ENCODE data around the gene GEN1. TPM values are rescaled to one million over a fixed set of nuclear protein-coding genes. Genes with fewer than 3 reads are reported as not detected.

The GEN1 gene
- total RNA-seq, 1 experiment from 2014 or later: 8.3 TPM

DNA sequence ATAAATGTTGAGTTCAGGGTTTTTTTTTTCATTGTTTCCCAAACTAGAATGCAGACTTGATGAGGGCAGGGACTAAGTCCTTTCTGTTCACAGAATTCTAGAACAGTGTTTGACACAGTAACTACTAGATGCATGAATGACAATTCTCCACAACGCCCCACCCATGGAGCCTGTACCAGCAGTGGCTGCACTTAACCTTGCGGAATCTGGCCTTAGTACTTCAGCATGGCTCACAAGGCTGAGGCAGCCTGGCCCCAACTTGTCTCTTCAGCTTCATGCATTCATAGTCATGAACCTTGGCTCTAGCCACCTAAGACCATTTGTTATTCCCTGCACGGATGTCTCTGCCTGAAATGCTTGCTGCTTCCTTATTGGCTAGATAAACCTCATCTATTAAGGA is 32.8 kb downstream of the GEN1 start:
- DNase-seq: no peak
- Histone ChIP-seq H3K4me3 (no peak overlapping the region), H3K27me3 (no peaks in the 10 kb centered on the region), H3K36me3 (peaks cover 6% of the 10 kb centered on the region), H3K9me3 (no peaks in the 10 kb centered on the region)

DNA sequence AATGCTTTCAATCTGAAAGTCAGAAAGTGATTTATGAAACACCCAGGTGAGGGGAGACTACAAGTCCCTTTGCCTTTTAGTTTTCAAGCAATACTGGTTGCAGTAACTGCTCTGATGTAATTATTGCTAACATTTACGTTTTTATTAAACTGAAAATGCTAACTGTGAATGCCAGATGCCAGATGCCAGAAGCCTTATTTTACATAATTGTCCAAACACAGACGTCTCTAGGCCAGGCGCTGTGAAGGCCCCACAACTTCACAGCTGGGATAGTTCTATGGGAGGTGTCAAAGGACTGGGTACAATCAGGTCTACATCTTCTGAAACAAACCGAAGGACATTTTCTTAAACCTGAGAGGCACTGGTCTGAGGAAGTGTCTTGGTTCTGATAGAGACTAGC is 34.8 kb downstream of the GEN1 start:
- no peak for DNase-seq
- Histone ChIP-seq H3K27me3 (no peaks in the 10 kb centered on the region), H3K36me3 (peaks cover 3% of the 10 kb centered on the region; the same call in 1 of the 2 replicates), H3K4me3 (no peak overlapping the region), H3K9me3 (no peaks in the 10 kb centered on the region)

GRCh38 chr2:17790536-17790935 is 36.6 kb downstream of the GEN1 start:
- Histone ChIP-seq H3K27me3 (no peaks in the 10 kb centered on the region), H3K4me3 (no peak overlapping the region), H3K9me3 (no peaks in the 10 kb centered on the region), H3K36me3 (no peaks in the 10 kb centered on the region)
- no peak for DNase-seq

DNA sequence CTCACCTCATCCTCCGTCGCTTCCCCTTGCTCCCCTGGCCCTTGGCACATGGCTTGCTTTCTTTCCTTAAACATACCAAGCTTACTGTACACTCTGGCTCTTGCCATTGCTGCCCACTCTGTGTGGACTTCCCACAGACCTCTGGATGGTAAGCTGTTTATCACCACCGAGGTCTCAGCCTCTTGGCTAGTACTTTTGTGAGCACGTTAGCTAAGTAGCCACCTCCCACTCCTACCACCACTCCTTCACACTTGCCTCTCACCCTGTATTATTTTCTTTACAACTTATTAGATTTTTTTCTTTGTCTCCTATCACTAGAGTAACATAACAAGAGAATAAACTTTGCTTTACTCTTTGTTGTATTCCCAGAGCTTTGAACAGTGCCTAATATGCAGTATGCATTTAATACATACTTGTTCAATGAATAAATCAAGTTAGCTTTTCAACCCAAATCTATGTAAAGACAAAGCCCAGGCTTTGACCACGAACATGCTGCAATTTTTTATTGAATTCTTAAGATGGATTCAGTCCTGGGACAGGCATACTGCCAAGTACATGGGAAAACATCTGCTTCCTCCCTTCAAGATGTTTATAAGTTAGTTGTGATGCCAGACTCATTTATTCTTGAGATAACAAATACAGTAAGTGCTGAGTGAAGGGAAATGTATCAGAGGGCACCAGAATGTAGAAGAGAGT is 37.3 kb downstream of the GEN1 start:
- Histone ChIP-seq H3K27me3 (no peaks in the 10 kb centered on the region), H3K9me3 (no peaks in the 10 kb centered on the region), H3K36me3 (no peaks in the 10 kb centered on the region), H3K4me3 (no peak overlapping the region)
- no peak for DNase-seq

DNA sequence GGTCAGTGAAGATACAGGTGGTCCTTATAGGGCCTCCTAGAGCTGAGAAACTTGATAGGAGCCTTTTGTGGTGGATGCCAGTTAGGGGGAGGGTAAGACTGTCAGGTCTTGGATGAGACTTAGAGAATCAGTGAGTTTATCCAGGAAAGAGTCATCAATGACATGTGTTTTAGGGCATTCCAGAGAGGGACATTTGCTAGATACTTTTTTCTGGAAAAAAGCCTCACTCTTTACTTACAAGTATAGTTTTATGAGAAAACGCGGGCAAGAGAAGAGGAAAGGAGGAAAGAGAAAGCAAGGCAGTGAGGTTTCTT is 37.8 kb downstream of the GEN1 start:
- Histone ChIP-seq H3K4me3 (no peak overlapping the region), H3K36me3 (no peaks in the 10 kb centered on the region), H3K9me3 (no peaks in the 10 kb centered on the region), H3K27me3 (no peaks in the 10 kb centered on the region)
- no peak for DNase-seq

GRCh38 chr2:17792515-17792914 is 38.6 kb downstream of the GEN1 start:
- no peaks in the 10 kb centered on the region for H3K27me3 ChIP-seq
- H3K4me3 ChIP-seq: no peak overlapping the region
- no peak for DNase-seq
- H3K36me3 ChIP-seq: no peaks in the 10 kb centered on the region
- no peaks in the 10 kb centered on the region for H3K9me3 ChIP-seq

GRCh38 chr2:17793296-17793695 is 39.4 kb downstream of the GEN1 start:
- Histone ChIP-seq H3K4me3 (no peak overlapping the region), H3K9me3 (no peaks in the 10 kb centered on the region), H3K27me3 (no peaks in the 10 kb centered on the region), H3K36me3 (no peaks in the 10 kb centered on the region)
- no peak for DNase-seq

DNA sequence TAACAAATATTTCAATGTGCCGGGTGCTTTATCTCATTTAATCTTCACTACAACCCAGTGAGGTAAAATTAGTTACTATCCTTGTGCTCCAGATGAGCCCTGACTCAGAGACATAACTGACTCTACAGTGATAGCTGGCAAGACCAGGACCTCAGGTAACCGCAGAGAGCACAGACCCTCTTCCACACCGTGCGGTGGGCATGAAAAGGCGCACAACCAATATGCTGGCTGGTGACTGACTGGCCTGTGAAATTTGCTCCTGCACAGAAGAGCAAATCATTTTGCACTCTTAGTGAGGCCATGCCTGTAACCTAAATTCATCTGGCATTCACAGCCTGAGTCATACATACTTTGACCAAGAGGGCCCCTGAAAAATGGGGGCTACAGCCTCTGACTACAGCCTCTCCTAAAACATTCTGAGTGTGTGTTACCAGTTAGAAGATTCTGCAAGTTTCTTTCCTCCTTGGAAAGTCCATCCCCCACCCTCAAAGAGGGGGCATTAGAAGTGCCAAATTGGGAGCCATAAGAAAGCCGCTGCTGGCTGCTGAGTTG is 39.9 kb downstream of the GEN1 start:
- Histone ChIP-seq H3K4me3 (no peak overlapping the region), H3K27me3 (no peaks in the 10 kb centered on the region), H3K9me3 (no peaks in the 10 kb centered on the region), H3K36me3 (no peaks in the 10 kb centered on the region)
- no peak for DNase-seq

DNA sequence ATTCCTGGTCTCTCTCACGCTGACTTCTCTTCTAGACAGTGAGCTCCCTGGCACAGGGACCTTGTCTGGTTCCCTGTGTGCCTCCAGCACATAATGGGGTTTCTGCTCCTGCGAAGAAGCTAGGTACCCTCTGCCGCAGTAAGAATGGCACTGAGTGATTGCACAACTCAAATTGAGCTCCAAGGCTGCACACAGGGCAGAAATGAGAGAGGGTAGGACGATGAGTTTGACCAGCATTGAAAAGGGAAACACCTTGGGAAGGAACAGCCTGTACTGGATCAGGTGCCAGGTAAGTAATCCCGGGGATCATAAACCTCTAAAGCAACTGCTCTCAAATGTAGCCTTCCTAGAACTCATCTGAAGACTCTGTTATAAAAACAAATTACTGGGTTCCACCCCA is 41.4 kb downstream of the GEN1 start:
- Histone ChIP-seq H3K9me3 (no peaks in the 10 kb centered on the region), H3K27me3 (no peaks in the 10 kb centered on the region), H3K4me3 (no peak overlapping the region), H3K36me3 (no peaks in the 10 kb centered on the region)
- DNase-seq: no peak

DNA sequence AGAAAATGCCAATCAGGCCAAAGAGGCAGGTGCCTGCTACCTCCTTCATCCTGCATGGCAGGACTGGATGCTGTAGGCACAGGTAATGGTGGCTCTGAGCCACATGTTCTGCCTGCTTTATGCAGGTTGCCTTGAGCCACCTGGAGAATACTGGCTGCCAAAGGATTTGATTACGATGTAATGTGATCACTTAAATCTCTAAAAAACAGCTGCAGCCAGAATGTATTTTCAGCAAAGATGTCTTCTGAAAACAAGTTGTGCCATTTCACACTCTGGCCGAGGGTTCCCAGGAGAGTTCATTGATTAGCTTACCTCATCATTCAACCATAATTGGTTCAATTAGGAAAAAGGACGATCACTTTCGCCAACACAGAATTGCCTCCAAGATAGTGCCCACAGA is 44.4 kb downstream of the GEN1 start:
- no peaks in the 10 kb centered on the region for H3K9me3 ChIP-seq
- H3K36me3 ChIP-seq: no peaks in the 10 kb centered on the region
- H3K4me3 ChIP-seq: no peak overlapping the region
- no peaks in the 10 kb centered on the region for H3K27me3 ChIP-seq
- DNase-seq: no peak

GRCh38 chr2:17799301-17800120 is 45.6 kb downstream of the GEN1 start:
- no peaks in the 10 kb centered on the region for H3K9me3 ChIP-seq
- H3K27me3 ChIP-seq: no peaks in the 10 kb centered on the region
- H3K36me3 ChIP-seq: no peaks in the 10 kb centered on the region
- no peak overlapping the region for H3K4me3 ChIP-seq
- DNase-seq: no peak

DNA sequence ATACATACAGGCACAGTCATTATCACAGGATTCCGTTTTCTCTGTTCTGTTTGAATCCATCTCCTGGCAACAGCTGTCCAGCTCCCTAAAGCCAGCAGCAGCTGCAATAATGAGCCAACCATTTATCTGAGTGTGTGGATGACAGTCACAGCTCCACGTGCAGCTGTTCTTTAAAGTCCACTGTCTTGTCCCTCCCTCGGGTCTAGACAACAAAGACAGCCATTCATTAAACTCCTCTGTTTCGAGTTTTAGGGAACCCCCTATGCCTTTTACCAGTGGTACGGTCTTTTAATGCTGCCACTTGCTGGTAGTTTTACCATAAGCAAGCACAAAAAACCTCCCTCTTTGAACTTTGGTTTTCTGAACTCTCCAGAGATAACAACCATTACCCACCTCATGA is 46.3 kb downstream of the GEN1 start:
- no peak overlapping the region for H3K4me3 ChIP-seq
- no peak for DNase-seq
- no peaks in the 10 kb centered on the region for H3K36me3 ChIP-seq
- no peaks in the 10 kb centered on the region for H3K9me3 ChIP-seq
- H3K27me3 ChIP-seq: no peaks in the 10 kb centered on the region

GRCh38 chr2:17800693-17801458 is 46.9 kb downstream of the GEN1 start:
- no peak overlapping the region for H3K4me3 ChIP-seq
- no peak for DNase-seq
- no peaks in the 10 kb centered on the region for H3K36me3 ChIP-seq
- no peaks in the 10 kb centered on the region for H3K27me3 ChIP-seq
- H3K9me3 ChIP-seq: no peaks in the 10 kb centered on the region

- no peaks in the 10 kb centered on the region for H3K36me3 ChIP-seq
- H3K4me3 ChIP-seq: no peak overlapping the region
- H3K27me3 ChIP-seq: no peaks in the 10 kb centered on the region
- no peak for DNase-seq
- H3K9me3 ChIP-seq: no peaks in the 10 kb centered on the region
Observed at GRCh38 chr2:17803497-17803896, 49.6 kb downstream of the GEN1 start.

DNA sequence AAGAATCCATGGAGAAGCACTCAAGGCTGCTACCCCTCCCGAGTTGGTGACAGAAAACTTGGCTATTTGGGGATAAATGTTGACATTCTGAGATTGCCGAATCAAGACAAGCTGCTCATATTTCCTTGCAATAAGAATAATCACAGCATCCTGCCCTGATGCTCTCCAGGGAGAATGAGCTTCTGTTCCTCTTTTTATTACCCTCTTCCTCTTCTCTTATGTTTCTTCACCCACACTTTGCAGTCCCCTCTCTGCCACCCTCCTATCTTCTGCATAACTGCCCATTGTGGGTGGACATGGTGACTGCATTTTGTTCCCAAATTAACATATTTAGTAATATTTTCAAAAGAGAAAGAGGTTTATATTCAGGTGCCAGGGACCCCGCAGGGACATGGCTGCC is 50.4 kb downstream of the GEN1 start:
- H3K36me3 ChIP-seq: no peaks in the 10 kb centered on the region
- H3K9me3 ChIP-seq: no peaks in the 10 kb centered on the region
- no peak for DNase-seq
- no peak overlapping the region for H3K4me3 ChIP-seq
- H3K27me3 ChIP-seq: no peaks in the 10 kb centered on the region

- Histone ChIP-seq H3K4me3 (no peak overlapping the region), H3K9me3 (no peaks in the 10 kb centered on the region), H3K36me3 (no peaks in the 10 kb centered on the region), H3K27me3 (no peaks in the 10 kb centered on the region)
- DNase-seq: no peak
Observed at GRCh38 chr2:17805166-17805565, 51.2 kb downstream of the GEN1 start.

GRCh38 chr2:17805717-17806363 is 51.9 kb downstream of the GEN1 start:
- Histone ChIP-seq H3K9me3 (no peaks in the 10 kb centered on the region), H3K4me3 (no peak overlapping the region), H3K27me3 (no peaks in the 10 kb centered on the region), H3K36me3 (no peaks in the 10 kb centered on the region)
- no peak for DNase-seq
